ENCODE results near the gene RTL5.

RTL5 gene

DNA sequence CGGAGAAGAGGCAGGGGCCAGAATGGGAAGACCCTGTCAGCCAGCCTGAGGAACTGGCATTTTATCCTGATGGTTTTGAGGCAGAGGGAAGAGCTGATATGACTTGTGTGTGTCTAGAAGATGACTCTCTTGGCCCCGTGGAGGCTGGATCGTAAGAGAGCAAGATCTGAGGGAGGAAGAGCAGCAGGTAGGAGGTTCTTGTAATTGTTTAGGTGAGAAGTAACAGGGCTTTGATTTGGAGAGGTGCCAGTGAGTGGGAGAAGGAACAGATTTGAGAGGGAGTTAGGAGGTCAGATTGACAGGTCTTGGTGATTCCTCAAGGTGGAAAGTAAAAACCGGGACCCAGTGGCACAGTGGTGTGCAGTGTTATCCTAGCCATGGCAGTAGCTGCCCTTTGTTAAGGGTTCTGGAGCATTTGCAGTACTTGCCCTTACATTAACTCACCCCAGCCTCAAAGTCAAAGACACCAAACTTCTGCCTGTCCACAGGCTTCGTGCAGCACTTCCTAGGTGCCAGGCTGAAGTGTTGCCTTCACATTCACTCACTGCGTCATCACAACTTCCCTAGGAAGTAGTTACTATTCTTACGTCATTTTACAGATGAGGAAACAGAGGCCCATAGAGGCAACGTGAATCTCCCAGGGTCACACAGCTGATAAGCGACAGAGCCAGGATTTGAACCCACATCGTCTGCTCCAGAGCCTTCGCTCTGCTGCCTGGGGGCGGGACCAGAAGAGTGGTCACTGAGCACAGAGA lies 23.7 kb downstream of the RTL5 start:
- peak; percentile 40 for DNase-seq

DNA sequence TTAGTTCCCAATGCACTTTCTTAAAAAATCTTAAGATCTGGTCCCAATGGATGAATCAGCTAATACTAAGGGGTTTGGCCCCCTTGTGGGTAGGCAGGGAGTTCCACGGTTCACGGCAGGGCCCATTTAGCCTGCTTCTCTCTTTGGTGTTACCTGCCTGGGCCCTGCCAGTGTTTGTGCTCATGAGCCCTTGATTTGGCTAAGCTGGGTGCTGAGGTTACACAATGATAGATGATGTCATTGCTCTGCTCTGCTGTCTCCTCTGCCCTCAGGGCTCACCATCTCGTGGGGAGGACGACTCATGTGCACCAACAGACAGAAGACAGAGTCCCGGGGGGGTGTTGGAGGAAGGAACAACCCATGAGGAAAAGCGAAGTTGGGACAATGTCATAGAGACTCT lies 24.4 kb downstream of the RTL5 start:
- DNase-seq, result peak; percentile 59

DNA sequence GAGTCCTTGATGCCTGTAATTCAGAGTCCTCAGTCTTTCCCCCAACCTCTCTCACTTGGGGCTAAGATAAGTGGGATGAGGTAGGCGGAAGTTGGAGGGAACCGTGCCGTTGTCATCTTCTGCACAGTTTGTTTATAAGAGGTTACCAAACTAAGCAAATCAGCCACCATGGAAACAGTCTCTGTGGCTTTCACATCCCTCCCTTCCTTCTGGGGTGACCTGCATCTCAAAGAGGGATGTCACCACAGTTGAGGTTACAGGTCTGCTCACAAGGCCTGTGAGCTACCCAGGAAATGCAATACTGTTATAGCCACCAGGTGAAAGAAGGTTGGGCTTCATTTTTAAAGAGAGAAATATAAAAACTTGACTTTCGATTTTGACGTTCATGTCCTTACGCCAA lies 26.3 kb downstream of the RTL5 start:
- peak; percentile 77 for DNase-seq

DNA sequence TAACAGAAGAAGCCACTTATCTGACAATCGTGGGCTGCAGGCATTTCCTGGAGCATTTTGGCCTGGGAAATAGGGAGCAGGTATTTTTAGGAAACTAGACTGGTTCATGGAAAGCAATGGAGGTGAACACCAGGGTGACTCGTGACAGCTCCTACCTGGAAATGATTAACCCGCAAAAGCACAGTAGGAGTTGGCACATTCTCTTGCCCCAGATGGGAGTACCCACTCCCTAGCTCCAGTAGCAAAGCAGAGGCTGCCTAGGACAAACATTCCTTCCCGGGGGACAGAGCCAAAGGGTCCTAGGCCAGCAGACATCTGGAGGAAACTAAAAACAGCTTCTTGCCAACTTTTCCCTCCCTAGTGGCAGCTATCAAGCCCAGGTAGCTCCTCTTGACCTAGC lies 29.0 kb downstream of the RTL5 start:
- no peak for DNase-seq

DNA sequence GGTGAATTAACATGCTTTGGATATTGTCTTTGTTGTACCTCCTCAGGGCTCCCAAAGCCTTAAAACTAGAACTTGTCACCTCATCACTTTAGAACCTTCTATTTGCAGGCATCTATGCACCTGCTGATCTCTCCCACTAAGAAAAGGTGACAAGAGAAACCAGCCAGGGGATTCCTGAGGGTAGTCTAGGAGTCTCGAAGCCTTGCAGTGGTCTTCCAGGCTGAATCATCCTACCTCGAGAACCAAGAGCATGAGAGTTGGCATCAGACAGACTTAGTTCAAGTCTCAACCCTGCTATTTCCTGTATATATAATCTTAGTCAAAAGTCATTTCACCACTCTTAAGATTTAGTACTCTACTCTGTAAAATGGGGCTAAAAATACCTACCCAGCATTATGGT lies 29.6 kb downstream of the RTL5 start:
- no peak for DNase-seq

DNA sequence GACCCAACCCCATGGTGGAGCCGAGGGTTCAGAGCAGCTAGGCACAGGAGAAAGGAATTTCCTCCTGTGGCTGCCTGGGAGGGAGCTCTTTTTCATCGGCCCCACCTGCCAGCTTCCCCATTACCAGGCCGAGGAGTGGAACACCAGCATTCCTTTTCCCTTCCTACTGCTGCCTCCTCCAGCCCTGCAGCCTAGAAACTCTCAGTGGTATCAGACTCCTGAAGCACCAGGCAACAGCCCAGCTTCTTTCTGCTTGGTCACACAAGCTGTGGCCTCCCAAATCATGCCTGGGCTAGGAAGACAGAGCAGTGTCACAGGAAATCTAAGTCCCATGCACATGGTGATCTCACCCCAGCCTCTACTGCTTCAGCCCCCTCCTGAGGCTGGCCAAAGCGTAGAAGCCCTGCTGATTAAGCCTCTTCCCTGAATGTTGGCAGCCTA lies 30.1 kb downstream of the RTL5 start:
- no peak for DNase-seq

DNA sequence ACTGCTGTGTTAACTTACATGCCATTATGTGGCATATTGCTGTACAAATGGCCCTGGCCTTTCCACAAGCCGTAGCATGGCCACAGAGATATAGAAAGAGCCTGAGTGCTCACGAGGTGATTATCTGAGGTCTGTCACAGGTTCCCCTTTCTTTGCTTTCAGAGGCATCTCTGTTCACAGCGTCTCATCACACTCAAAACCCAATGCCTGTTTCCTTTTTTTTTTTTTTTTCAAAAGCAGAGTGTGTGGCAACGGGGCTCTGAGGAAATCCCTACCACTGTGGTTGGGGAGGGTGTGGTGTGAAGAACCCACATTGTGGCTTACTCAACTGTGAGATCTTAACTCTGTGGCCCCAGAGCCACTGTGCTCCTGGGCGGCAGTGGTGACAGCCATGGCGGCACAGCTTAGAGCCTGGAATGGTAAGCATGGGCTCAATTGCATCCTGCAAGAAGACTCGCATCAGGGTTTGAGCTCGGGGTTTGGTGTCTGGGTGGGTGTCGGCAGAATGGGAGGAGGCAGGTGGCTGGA lies 30.8 kb downstream of the RTL5 start:
- peak; percentile 82 for DNase-seq

DNA sequence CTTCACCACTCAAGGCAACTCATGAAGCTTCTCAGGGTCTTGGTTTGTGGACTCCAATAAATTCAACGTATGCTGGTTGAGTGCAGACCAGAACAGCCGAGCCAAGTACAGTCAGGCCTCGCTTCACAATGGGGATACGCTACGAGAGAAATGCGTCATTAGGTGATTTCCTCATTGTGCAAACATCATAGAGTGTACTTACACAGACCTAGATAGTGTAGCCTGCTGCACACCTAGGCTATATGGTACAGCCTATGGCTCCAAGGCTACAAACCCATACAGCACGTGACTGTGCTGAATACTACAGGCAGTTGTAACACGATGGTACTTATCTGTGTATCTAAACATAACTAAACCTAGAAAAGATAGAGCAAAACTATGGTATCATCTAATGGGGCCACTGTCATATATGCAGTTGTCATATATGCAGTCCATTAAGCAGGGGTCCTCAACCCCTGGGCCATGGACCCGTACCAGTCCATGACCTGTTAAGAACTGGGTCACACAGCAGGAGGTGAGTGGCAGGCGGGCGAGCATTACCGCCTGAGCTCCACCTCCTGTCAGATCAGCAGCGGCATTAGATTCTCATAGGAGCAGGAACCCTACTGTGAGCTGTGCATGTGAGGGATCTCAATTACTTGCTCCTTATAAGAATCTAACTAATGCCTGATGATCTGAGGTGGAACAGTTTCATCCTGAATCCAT lies 31.5 kb downstream of the RTL5 start:
- peak; percentile 53 for DNase-seq

DNA sequence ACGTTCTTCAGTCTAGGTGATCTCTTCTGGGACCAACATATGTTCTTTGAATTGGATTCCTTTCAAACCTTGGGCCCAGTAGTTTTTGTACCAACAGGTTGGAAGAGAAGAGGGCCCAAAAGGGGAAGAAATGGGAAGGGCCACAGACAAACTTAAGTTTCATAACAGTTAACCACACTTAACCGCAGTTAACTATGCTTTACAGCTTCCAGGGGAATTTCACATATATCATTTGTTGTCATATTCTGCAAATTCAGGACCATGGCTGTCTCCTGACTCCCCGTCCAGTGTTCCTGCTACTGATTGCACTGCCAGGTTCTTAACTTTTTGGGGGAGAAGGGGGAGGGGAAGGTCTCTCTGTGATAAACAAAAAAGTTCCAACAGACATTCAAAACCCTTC lies 34.6 kb downstream of the RTL5 start:
- DNase-seq, result no peak

DNA sequence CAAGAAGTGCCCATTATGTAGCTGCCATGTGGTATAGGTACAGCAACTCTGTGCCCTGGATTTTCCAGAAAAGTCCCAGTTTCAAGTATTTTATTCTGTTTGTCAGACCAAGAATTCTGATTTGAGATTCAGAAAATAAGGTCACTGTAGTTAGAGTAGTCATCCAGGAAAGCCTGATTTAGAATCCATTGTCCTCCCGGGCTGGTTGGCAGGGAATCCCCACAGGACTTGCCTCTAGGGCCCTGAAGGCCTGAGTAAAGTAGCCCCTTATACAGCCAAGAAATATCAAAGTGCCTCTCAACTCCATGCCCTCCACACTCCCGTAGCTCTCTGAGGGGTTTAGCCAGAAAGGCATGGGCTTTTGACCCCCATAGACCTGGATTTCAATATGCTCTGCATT lies 36.3 kb downstream of the RTL5 start:
- DNase-seq, result no peak

DNA sequence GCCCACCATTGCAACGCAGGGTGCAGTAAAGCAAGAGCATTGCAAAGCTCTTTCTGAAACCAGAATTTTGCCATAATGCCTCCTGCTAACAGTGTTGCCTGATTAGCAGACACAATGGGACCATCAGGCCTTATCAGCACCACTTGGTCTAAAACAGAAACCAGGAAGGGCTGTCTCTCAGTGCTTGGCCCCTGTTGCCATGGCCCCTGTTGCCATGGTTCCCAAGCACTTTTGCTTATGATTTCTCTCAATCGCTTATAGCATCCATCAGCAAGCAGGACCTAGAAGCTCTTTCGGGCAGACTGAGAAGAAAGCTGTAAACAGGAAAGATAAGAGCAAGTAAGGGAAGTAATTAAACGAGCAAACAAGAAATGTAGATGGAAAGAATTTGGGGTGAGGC lies 36.8 kb downstream of the RTL5 start:
- DNase-seq, result peak; percentile 84

DNA sequence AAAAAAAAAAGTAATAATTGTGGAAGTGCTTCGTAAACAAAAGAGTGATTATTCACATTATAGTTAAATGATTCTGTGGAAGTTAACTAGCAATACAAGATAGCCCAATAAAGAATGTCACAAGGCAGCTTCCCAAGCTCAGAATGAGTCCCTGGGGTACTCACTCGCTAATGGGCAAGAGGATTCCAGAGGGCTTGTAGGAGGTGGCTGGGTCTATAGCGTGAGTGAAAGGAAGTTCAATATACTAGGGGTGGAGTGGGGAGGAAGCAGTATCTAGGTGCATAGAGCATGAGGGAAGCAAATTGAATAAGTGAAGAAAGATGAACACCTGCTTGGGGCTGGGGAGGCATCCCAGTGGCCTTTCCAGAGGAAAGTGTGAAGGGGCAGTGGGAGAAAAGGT lies 42.5 kb downstream of the RTL5 start:
- no peak for DNase-seq

DNA sequence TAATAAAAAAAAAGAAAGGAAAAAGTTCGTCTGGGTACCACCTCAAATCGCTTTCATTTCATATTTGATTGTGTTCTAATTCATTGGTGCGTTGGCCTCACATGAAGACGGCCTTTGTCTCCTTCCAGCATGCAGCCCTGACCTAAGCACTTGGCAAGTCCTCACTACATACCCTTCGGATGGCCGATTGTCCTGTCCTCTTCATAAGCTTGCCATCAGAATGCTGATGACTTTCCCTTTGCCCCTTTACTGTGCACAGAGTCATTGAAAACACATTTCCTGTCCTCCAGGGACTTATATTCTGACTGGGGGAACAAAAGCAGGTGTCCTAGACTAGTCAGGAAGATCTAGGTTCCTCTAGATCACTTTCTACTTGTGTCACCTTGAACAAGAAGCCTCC lies 43.0 kb downstream of the RTL5 start:
- DNase-seq, result no peak

DNA sequence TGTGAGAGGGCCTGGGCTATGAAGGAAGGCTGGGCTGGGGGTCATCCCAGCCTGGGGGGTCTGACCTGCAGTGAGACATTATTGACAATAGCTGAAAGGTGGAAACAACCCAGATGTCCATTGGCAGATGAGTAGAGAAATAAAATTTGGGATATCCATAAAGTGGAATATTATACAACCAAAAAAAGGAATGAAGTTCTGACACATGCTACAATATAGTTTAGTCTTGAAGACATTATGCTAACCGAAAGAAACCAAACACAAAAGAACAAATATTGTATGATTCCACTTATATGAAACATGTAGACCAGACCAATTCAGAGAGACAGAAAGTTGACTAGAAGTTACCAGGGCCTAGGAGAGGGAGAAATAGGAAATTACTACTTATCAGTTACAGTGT lies 44.7 kb downstream of the RTL5 start:
- no peak for DNase-seq

DNA sequence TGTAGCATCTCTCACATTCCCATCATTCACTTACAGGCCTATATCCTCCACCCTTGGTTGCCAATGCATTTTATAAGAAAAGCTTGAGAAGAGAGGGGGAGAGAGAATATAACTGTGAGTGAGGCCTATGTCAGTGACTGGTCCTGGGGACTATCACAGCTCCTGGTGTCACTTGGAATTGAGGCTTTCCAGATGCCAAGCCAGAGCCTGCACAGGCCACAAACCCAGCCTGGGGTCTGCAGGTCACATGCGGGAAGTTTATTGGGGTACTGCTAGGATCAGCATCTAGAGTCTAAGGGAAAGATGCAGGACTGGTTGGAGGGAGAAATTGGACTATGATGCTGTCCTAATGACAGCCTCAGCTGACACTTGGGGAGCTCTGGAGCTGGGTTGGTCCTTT lies 47.6 kb downstream of the RTL5 start:
- DNase-seq, result no peak

DNA sequence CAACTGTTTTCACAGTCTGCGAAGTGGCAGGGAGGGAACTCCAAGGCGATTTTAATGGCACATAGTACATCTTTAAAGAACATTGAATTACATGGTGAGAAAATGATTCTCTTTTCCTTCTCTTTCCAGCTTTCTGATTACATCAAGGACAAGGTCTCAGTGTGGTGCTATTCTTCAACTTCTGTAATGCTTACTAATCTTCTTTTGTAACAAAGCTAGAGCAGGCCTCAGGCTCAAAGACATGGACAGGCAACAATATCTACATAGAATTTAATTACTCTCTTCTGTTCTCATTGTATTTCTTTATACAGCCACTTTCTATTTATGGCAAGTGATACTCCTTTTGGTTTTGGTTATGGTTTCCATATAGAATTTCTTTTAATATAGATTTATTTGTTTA lies 48.4 kb downstream of the RTL5 start:
- DNase-seq, result no peak

DNA sequence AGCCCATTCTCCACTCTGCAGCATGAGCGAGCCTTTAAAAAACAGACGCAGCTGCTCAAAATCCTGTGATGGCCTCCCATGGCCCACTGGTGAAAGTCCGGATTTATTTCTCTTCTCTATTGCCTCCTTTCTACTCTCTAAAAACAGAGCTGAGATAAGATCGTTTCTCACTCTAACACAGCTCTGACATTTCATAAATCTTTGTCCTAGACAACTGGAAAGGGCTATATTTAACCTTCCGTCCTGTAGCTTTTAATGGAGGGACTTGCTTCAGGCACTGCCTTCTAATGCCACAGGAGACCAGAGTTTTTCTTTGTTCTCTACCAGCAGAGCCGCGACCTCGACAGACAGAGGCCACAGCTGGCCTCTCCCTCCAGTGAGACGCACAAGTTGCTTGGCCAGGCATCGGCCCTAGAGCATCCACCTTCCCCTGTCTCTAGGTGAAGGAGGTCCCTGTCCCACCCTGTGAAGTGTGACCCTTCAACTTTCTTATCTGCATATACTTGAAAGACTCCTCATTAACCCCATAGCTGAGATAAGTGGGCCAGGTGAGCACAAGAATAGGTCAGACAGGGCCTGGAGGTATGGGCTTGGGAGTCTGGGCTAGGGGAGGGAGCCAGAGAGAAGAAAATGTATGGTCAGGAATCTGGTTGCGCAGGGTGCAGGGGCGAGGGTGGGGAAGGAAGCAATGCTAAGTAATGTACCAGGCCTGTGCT lies 50.0 kb downstream of the RTL5 start:
- DNase-seq, result no peak

DNA sequence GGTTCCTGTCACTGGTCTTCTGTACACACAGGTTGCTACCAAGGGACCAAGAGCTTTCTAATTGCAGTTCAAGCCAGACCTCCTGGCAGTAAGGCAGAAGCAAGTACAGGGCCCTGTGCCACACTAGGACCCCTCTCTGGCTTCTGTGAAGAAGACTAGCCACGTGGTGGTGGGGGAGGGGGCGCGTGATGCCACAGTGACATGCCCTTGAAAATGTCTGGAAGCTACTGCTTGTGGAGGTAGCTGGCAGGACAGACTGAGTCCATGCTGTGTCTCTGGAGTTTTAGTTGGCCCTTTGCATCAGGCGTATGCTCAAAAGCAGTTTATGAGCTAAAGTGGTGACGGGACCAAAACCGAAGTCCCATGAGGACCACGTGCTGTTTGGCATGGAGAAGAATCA lies 50.9 kb downstream of the RTL5 start:
- DNase-seq, result no peak

DNA sequence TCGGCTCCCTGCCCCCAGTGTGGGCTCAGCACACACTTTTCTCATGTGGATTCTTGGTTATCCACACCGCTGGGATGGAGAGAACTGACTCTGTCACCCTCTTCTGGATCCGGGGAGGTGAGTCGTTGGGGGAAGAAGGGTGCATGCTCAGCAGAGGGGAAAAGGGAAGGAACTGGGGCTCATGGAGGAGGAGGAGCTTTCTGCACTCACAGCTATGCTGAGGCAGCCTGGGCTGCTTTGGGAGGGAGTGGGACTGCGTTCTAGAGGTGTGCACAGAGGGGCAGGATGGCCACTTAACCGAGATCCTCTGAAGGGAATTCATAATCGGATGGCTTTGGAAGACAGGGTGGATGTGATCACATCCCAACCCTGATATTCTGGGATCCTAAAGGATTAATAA lies 51.6 kb downstream of the RTL5 start:
- DNase-seq, result no peak

DNA sequence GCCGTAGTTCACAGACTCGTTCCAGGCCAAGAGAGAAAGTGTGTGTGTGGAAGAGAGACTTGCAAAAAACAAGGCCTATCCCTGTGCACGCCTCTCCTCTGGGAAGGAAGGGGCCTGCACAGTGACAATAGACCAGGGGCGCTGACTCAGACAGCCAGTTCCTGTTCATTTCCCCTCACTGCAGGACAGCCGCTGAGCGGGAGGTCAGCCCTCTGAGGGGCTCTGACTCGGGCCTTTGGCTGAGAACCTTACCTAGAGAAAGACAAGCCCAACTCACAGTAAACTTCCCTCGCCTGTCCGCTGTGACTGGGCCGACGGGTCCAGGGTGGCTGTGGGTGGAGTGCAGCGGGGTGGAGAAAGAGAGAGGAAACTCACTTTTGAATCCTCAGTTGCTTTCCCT lies 52.1 kb downstream of the RTL5 start:
- no peak for DNase-seq

DNA sequence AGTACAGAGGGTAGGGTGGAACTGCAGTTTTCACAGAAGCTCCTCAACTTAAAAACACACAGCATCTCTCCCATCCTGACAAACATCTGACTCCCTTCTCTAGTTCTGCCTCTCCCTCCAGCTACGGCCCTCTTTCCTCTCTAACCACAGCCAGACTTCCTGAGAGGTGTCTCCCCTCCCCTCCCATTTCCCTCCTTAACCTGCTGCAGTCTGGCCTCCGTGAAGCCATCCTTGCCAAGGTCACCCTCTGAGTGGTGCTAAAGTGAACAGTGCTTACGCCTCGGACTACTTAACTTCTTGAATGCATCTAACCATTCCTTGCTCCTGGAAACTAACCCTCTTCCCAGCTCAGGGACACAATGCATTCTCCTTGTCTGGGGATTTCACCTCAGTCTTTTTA lies 53.3 kb downstream of the RTL5 start:
- no peak for DNase-seq

Measured in CD4-positive, alpha-beta T cell treated with Interferon gamma for 1 hour (primary cell).